Mesendoderm (in vitro differentiated cells): Measurements from ENCODE around the gene CACNB4.
A peak's percentile ranks its signal among the peaks of the same experiment; 100 is the strongest.

ENCODE experiments used
- DNase-seq: peaks from one replicate; pipeline ENCODE4 v3.0.0; 2013
- H2AK5ac ChIP-seq: 2 replicates; pipeline ENCODE4 v1.6.1; 2013; ENCODE audit warnings: low read length, inconsistent platforms
- H2BK120ac ChIP-seq: 2 replicates; pipeline ENCODE4 v1.6.1; 2013; ENCODE audit warnings: low read depth, mild to moderate bottlenecking, low read length, moderate library complexity, mixed read lengths
- H2BK15ac ChIP-seq: replicated peaks from 2 replicates; pipeline ENCODE4 v1.6.1; 2013; ENCODE audit warnings: low read depth, mild to moderate bottlenecking, moderate library complexity
- H2BK5ac ChIP-seq: 2 replicates; pipeline ENCODE4 v1.6.1; 2013; ENCODE audit warnings: low read length, inconsistent platforms
- H3K18ac ChIP-seq: 2 replicates; pipeline ENCODE4 v1.6.1; 2013; ENCODE audit warnings: mild to moderate bottlenecking, low read length, mixed read lengths
- H3K23ac ChIP-seq: one replicate; pipeline ENCODE4 v1.6.1; 2013; ENCODE audit warnings: low read length
- H3K27ac ChIP-seq: 2 replicates; pipeline ENCODE4 v1.5.1; 2013; ENCODE audit warnings: low read depth, mild to moderate bottlenecking, inconsistent platforms, low read length, moderate library complexity
- H3K27me3 ChIP-seq: 2 replicates; pipeline ENCODE4 v1.6.1; 2013; ENCODE audit warnings: low read length, control low read depth, mild to moderate bottlenecking, inconsistent platforms; ENCODE audit not compliant: insufficient read depth, poor library complexity
- H3K36me3 ChIP-seq: 2 replicates; pipeline ENCODE4 v1.6.1; 2013; ENCODE audit warnings: low read length, inconsistent platforms; ENCODE audit not compliant: control insufficient read depth, insufficient read depth
- H3K4ac ChIP-seq: one replicate; pipeline ENCODE4 v1.6.1; 2013; ENCODE audit warnings: low read depth, mild to moderate bottlenecking, low read length, moderate library complexity
- H3K4me1 ChIP-seq: 2 replicates; pipeline ENCODE4 v1.6.1; 2013; ENCODE audit warnings: low read depth, low read length, inconsistent platforms; ENCODE audit not compliant: control insufficient read depth
- H3K4me2 ChIP-seq: 2 replicates; pipeline ENCODE4 v1.6.1; 2013; ENCODE audit warnings: low read length
- H3K4me3 ChIP-seq: 2 replicates; pipeline ENCODE4 v1.5.1; 2013; ENCODE audit warnings: mild to moderate bottlenecking, low read length
- H3K56ac ChIP-seq: one replicate; pipeline ENCODE4 v1.6.1; 2013; ENCODE audit warnings: low read length
- H3K79me1 ChIP-seq: 2 replicates; pipeline ENCODE4 v1.6.1; 2013; ENCODE audit warnings: low read length, inconsistent platforms
- H3K79me2 ChIP-seq: 2 replicates; pipeline ENCODE4 v1.6.1; 2013; ENCODE audit warnings: mild to moderate bottlenecking, low read length; ENCODE audit not compliant: control insufficient read depth, insufficient read depth
- H3K9ac ChIP-seq: 2 replicates; pipeline ENCODE4 v1.6.1; 2013; ENCODE audit warnings: low read length, inconsistent platforms
- H4K5ac ChIP-seq: one replicate; pipeline ENCODE4 v1.6.1; 2013; ENCODE audit warnings: low read length
- H4K8ac ChIP-seq: one replicate; pipeline ENCODE4 v1.6.1; 2013; ENCODE audit warnings: low read depth, mild to moderate bottlenecking, control low read depth, low read length, moderate library complexity
- WGBS: extraction: QIAGEN DNeasy Blood & Tissue Kit; methylation state at CpG from one replicate; pipeline ENCODE4 v1.1.7; 2013; ENCODE audit warnings: low lambda C conversion rate, missing lambda C conversion rate; ENCODE audit not compliant: insufficient coverage; ENCODE audit errors: extremely low coverage; 5-methylcytosine and 5-hydroxymethylcytosine counted together

Gene CACNB4

GRCh38 chr2:151837926-151838325 is 260.9 kb downstream of the CACNB4 start:
- no peak overlapping the region for H2BK15ac ChIP-seq
- no peak overlapping the region for H3K27ac ChIP-seq
- no peaks in the 10 kb centered on the region for H3K36me3 ChIP-seq
- no peak overlapping the region for H4K5ac ChIP-seq
- no peak overlapping the region for H2BK120ac ChIP-seq
- H3K9ac ChIP-seq, result no peak overlapping the region
- no peak overlapping the region for H3K4ac ChIP-seq
- no peak overlapping the region for H3K4me2 ChIP-seq
- no peaks in the 10 kb centered on the region for H3K79me2 ChIP-seq
- H2BK5ac ChIP-seq, result no peak overlapping the region
- H3K27me3 ChIP-seq, result no peaks in the 10 kb centered on the region
- H3K4me3 ChIP-seq, result no peak overlapping the region
- H4K8ac ChIP-seq, result no peak overlapping the region
- no peaks in the 10 kb centered on the region for H3K4me1 ChIP-seq
- WGBS, result no CpG with 5 or more reads among the region's 3 CpGs
- no peaks in the 10 kb centered on the region for H3K79me1 ChIP-seq
- H2AK5ac ChIP-seq, result no peak overlapping the region
- H3K23ac ChIP-seq, result no peak overlapping the region
- no peak overlapping the region for H3K56ac ChIP-seq
- DNase-seq, result no peak
- no peak overlapping the region for H3K18ac ChIP-seq

- Histone ChIP-seq H3K23ac (no peak overlapping the region), H3K9ac (no peak overlapping the region), H3K4me2 (no peak overlapping the region), H3K4ac (no peak overlapping the region), H3K27me3 (no peaks in the 10 kb centered on the region), H3K79me1 (no peaks in the 10 kb centered on the region), H3K4me3 (no peak overlapping the region), H2BK120ac (no peak overlapping the region), H4K8ac (no peak overlapping the region), H3K4me1 (no peaks in the 10 kb centered on the region), H3K27ac (no peak overlapping the region), H3K18ac (no peak overlapping the region), H3K56ac (no peak overlapping the region), H2BK5ac (no peak overlapping the region), H3K36me3 (no peaks in the 10 kb centered on the region), H4K5ac (no peak overlapping the region), H2AK5ac (no peak overlapping the region), H3K79me2 (no peaks in the 10 kb centered on the region), H2BK15ac (no peak overlapping the region)
- no peak for DNase-seq
- 100% methylated on average over 1 of the region's 3 CpGs for WGBS
Measured at GRCh38 chr2:151833984-151834383, 264.9 kb downstream of the CACNB4 start.

DNA sequence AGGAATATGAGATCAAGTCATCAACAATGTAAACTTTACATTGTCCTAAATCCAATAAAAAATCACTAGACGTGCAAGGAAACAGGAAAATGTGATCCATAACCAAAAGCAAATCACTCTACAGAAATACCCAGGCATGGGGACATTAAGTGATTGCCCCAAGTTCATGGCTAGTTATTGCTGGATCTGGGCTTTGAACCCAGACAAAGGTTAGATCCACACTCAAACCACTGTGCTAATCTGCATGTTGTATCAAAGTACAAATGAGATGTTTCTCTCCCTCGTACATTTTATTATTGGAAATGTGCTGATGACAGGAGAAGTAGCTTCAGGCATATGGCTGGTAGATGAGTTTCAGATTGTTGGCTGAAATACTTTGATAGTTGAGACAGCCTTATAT is 267.9 kb downstream of the CACNB4 start:
- Histone ChIP-seq H3K27me3 (no peaks in the 10 kb centered on the region), H3K4me3 (no peak overlapping the region), H3K79me1 (peaks cover 4% of the 10 kb centered on the region), H2AK5ac (no peak overlapping the region), H3K18ac (no peak overlapping the region), H3K23ac (no peak overlapping the region), H4K5ac (no peak overlapping the region), H3K9ac (no peak overlapping the region), H3K56ac (no peak overlapping the region), H3K27ac (no peak overlapping the region), H3K4me1 (peaks cover 4% of the 10 kb centered on the region), H4K8ac (no peak overlapping the region), H3K79me2 (peaks cover 17% of the 10 kb centered on the region), H3K36me3 (no peaks in the 10 kb centered on the region), H2BK15ac (no peak overlapping the region), H2BK5ac (no peak overlapping the region), H2BK120ac (no peak overlapping the region), H3K4ac (no peak overlapping the region), H3K4me2 (no peak overlapping the region)
- DNase-seq, result no peak
- WGBS, result no CpG with 5 or more reads among the region's 2 CpGs

GRCh38 chr2:151828890-151829324 is 269.9 kb downstream of the CACNB4 start:
- H2BK15ac ChIP-seq, result no peak overlapping the region
- peaks cover 34% of the 10 kb centered on the region for H3K79me2 ChIP-seq
- no peak overlapping the region for H3K18ac ChIP-seq
- peak overlapping the region; percentile 72 for H3K9ac ChIP-seq
- peaks cover 5% of the 10 kb centered on the region for H3K79me1 ChIP-seq
- no peaks in the 10 kb centered on the region for H3K27me3 ChIP-seq
- no peak overlapping the region for H3K23ac ChIP-seq
- H3K36me3 ChIP-seq, result no peaks in the 10 kb centered on the region
- no peak overlapping the region for H3K4ac ChIP-seq
- WGBS, result 95% methylated on average over 2 of the region's 5 CpGs
- DNase-seq, result no peak
- peak overlapping the region; percentile 61 for H3K4me2 ChIP-seq
- H4K8ac ChIP-seq, result no peak overlapping the region
- H2AK5ac ChIP-seq, result no peak overlapping the region
- no peak overlapping the region for H3K27ac ChIP-seq
- no peak overlapping the region for H2BK5ac ChIP-seq
- peaks cover 9% of the 10 kb centered on the region for H3K4me1 ChIP-seq
- peak overlapping the region; percentile 88 for H3K56ac ChIP-seq
- no peak overlapping the region for H4K5ac ChIP-seq
- H3K4me3 ChIP-seq, result no peak overlapping the region
- H2BK120ac ChIP-seq, result no peak overlapping the region

DNA sequence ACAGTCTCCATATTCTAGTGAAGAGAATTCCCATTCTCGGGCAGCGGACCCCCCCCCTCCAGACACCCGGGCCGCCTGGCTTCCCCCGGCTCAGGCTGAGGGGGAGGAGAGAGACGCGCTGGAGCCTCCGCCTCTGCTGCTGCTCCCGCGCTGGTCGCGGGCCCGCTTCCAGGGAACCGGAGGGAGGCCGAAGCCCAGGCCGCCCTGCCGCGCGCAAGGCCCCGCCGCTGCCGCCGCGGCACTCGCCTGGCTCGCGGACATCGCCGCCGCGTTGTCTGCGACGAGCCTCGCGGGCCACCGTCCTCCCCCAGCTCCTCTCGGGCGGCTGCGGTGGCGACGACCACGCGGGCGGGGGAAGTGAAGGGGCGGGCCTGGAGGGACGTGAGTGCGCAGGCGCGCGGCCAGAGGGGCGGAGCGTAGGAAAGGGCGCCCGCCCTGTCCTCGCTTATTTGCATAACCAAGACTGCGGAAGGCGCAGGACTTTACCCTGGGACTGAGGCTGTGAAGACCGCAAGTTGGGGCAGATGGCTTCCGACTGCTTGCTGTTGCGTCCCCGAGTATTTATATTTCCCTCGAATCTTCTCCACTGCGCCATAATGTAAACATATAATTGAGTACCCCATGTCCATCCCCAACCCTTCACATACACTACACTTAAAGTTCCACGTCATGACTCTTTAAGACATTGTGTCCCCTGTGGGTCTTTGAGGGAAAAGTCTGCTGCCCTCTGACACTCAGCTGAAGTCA is 270.5 kb downstream of the CACNB4 start, which contains the start of gene ARL5A:
Gene ARL5A, minus strand, starts transcription at position 279 of the 747 bp plus-strand sequence. Its CDS starts 245 bp downstream, at position 34.
- Histone ChIP-seq H3K23ac (peak within 1 kb of the TSS; percentile 85), H3K4me1 (peaks cover 9% of the 10 kb centered on the region), H3K79me2 (peaks cover 40% of the 10 kb centered on the region), H2BK15ac (no peak within 1 kb of the TSS), H2BK120ac (no peak within 1 kb of the TSS), H3K27ac (peak within 1 kb of the TSS; percentile 52), H3K4ac (peak within 1 kb of the TSS; percentile 36), H2AK5ac (no peak within 1 kb of the TSS), H3K36me3 (no peaks in the 10 kb centered on the region), H3K18ac (peak within 1 kb of the TSS; percentile 53), H4K8ac (no peak within 1 kb of the TSS), H3K4me2 (peak within 1 kb of the TSS; percentile 61), H3K27me3 (no peaks in the 10 kb centered on the region), H3K9ac (peak within 1 kb of the TSS; percentile 92), H3K79me1 (peaks cover 5% of the 10 kb centered on the region), H3K4me3 (peak within 1 kb of the TSS; percentile 76), H4K5ac (no peak within 1 kb of the TSS), H2BK5ac (peak within 1 kb of the TSS; percentile 58), H3K56ac (peak within 1 kb of the TSS; percentile 96)
- peak; percentile 98 for DNase-seq
- WGBS, result no CpG with 5 or more reads among the region's 64 CpGs
